ENCODE measurements around the gene BDNF. TPM values are rescaled to one million over a fixed set of nuclear protein-coding genes. Genes with fewer than 3 reads are reported as not detected.

The BDNF gene
- total and polyA plus RNA-seq, 2 of the 8 experiments (the other 6 are each of a cell fraction or from before 2014, with no cell fraction given), result 2.4 to 5.4 TPM

DNA sequence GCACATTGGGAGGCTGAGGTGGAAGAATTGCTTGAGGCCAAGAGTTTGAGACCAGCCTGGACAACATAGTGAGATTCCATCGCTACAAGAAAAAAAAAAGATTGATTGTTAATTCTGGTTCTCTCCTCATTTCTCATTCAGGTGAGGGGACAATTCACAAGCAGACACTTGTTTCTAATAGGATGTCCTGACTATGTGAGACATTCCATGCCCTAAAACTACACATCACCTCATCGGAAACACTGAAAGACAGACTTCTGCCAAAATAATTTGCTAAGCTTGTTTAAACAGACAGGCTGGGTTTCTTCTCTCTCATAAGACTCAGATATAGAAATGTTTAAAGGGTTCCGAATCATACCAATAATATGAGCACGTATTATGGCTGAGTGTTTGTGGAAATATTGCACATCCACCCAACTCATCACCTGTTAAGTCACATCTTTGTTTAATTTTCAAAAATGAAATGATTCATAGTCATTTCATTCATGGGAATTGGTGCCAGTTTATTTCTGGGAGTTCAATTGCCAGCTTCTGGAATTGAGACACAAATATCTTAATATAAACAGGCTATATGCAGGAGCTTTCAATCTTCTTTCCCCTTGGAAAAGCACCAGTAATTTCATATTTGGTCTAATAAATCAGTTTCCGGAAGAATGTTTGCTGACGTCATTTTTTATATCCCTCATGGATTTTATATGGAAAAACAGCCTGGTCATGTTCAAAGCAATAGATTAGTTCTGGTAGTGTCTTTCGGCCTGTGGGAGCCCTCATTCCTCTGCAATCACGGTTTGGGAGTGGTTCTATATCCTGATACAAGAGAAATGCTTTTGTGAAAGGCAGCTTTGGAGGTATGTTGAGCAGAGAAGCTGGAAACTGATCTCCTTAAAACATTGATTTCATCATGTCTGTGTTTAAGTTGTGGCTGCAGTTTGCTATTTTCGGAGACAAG is 87.0 kb downstream of the BDNF start:
- Histone ChIP-seq H3K79me1 (ENCODE audit: low read depth, low read length) (no peaks in the 10 kb centered on the region), H4K8ac (ENCODE audit: extremely low read depth, insufficient read depth, low read length) (no peak overlapping the region), H2AK5ac (ENCODE audit: low read depth, low read length) (no peak overlapping the region), H2BK15ac (ENCODE audit: low read length) (no peak overlapping the region), H3K27me3 (replicated peaks in 1 of 4; ENCODE audit: control insufficient read depth in 3 of 4, extremely low read depth in 1 of 4, insufficient read depth in 3 of 4, low read length in 3 of 4) (no peaks in the 10 kb centered on the region), H3K79me2 (ENCODE audit: control insufficient read depth in 1 of 2, insufficient read depth in 2 of 2, low read length in 2 of 2) (no peaks in the 10 kb centered on the region), H3K9me3 (ENCODE audit: insufficient read depth in 2 of 2, low read depth in 1 of 2, low read length in 1 of 2) (no peaks in the 10 kb centered on the region), H4K5ac (ENCODE audit: insufficient read length, low read depth, low read length) (no peak overlapping the region), H3K36me3 (ENCODE audit: control insufficient read depth in 2 of 4, insufficient read depth in 4 of 4, low read length in 3 of 4) (peaks cover 5 to 29% (median 25%) of the 10 kb centered on the region in 4 experiments; a peak in 7 of 8 replicates), H4K20me1 (replicated peaks in 1 of 2; ENCODE audit: control insufficient read depth in 1 of 2, insufficient read depth in 2 of 2, low read length in 2 of 2) (peaks cover 1 to 2% of the 10 kb centered on the region in 2 experiments), H3K18ac (ENCODE audit: extremely low read depth, low read length) (no peak overlapping the region), H2BK120ac (replicated peaks; ENCODE audit: low read depth, low read length) (no peak overlapping the region), H3K4ac (replicated peaks; ENCODE audit: insufficient read length, low read depth, low read length) (no peak overlapping the region), H3K23me2 (ENCODE audit: low read depth, low read length) (no peaks in the 10 kb centered on the region), H2BK5ac (ENCODE audit: low read depth, low read length) (no peak overlapping the region), H3K56ac (replicated peaks; ENCODE audit: insufficient read length, low read depth, low read length) (no peak overlapping the region), H3K4me2 (ENCODE audit: insufficient read depth in 1 of 2, low read depth in 2 of 2, low read length in 2 of 2) (no peak overlapping the region), H3K9ac (replicated peaks in 1 of 4; ENCODE audit: extremely low read depth in 1 of 4, low read depth in 3 of 4, low read length in 3 of 4) (no peak overlapping the region), H3K23ac (ENCODE audit: insufficient read length) (no peak overlapping the region), H3K27ac (ENCODE audit: low read depth, low read length) (no peak overlapping the region), H4K91ac (replicated peaks; ENCODE audit: insufficient read length, low read length) (no peak overlapping the region), H2BK20ac (ENCODE audit: low read length) (no peak overlapping the region), H3K4me3 (ENCODE audit: extremely low read depth in 1 of 4, insufficient read depth in 2 of 4, low read depth in 3 of 4, low read length in 4 of 4) (no peak overlapping the region), H2AFZ (ENCODE audit: low read length) (no peak overlapping the region), H3K4me1 (replicated peaks in 1 of 4; ENCODE audit: control insufficient read depth in 3 of 4, insufficient read depth in 4 of 4, low read length in 3 of 4) (no peaks in the 10 kb centered on the region), H3K14ac (ENCODE audit: insufficient read length) (no peak overlapping the region), H2BK12ac (ENCODE audit: low read depth, low read length) (no peak overlapping the region)
- TF ChIP-seq POLR2AphosphoS5 (IDR thresholded peaks at IDR 0.05; ENCODE audit: low read depth, low read length) (peak; percentile 84), POLR2A (IDR thresholded peaks at IDR 0.05; ENCODE audit: control extremely low read depth in 1 of 2, low read depth in 2 of 2, low read length in 2 of 2) (peak; percentile 34 to 81), ATF2 (IDR thresholded peaks at IDR 0.05; ENCODE audit: low read length) (no peak)
- POLR2A ChIA-PET (ENCODE audit: partially characterized antibody), result interaction anchor here (0.5 to 14.1 kb wide), 19 partner anchors 9 to 1660 kb away, joined by 3 to 208 read pairs (median 4); partner anchors contain the start of gene BDNF
- CTCF ChIA-PET (ENCODE audit: partially characterized antibody), result interaction anchor here (0.9 kb wide), 1 partner anchor 93 kb away, joined by 3 read pairs; no protein-coding TSS in a partner anchor
- FAIRE-seq (peak; percentile 28), DNase-seq (ENCODE audit: low read depth in 1 of 2, low spot score in 2 of 2) (no peak)
- WGBS, 2 experiments (ENCODE audit: extremely low coverage in 1 of 2, insufficient coverage in 1 of 2, insufficient read length in 1 of 2, insufficient replicate concordance in 2 of 2, low coverage in 1 of 2, low lambda C conversion rate in 2 of 2, missing lambda C conversion rate in 1 of 2), result 86% methylated on average over 9 of the region's 9 CpGs; no CpG with 5 or more reads in 1 of the 2 experiments
